KBM-7 (cell line): ENCODE data around the gene KRTAP4-4.
"Not testable (repeated sequence)": the region's sequence is repeated elsewhere in the genome, so short reads cannot be mapped to it uniquely, and the experiment has no call there.

Source experiments
- DNase-seq: peaks from one replicate; pipeline ENCODE4 v3.0.0-alpha.2; 2015
- in situ Hi-C: fragments of 300-500 bp; cut with MboI; formaldehyde crosslinking; loops from 2 replicates; pipeline ENCODE4 v1.14.3; 2020; ENCODE audit warnings: low sequenced_read_pairs, low pct_unique_long_range_greater_than_20kb, mixed read lengths

KRTAP4-4 gene

DNA sequence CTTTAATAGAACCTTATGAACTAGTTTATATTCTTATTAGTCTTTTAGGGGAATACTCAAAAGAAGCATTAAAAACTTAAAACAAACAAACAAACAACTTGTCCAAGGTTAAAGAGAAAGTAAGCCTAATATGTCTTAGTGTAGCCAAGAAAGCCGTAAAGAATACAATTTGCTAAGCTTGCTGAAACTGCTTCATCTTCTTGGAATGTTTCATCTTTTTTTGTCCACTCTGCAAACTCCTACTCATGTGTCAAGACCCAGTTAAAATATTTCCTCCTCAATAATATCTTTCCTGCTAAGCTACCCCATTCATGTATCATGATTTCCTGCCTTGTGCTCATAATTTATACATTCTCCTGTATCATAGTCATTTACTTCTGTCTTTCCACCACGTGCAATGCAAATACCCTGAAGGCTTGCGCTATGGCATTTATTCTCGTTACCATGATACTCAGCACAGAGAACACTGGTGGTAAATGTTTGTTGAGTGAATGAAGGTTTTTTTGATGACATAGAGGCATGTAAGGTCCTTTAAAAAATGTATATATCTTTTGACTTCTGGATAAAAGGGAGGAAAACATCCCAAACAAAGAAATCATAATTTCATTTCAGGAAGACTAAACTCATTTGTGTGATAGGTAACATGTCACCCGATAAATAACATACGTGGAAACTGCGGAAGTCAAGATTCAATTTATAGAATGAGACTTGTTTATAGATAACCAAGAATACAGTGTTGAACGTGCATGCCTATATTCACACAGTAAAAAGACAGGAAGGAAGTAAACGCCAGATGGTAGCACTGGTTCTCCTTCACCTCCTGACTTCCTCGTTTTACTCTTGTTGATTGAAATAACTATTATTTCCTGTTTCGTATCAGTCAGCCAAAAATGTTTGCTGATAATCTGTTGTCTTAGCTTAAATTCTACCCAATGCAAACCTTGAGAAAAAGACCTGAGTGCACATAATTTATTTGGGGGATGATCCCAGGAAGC, 40.6 kb downstream of the KRTAP4-4 start:
- DNase-seq: peak; percentile 91
- in situ Hi-C loops: not testable (repeated sequence)

DNA sequence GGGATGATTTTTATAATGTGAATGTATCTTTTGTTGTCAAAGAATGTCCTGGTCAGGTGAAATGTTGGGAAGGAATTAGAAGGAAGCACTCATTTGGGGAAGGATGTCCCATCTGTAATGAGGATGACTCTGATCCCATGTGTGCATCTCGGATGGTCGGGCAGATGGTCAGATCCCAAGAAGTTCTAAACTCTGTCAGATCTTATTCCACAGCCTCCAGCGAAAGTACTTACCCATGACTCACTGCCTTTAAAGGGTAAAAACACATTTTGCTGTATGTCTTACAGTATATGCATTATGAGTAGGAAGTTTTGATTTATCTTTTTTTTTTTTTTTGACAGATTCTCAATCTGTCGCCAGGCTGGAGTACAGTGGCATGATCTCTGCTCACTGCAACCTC, 41.8 kb downstream of the KRTAP4-4 start:
- in situ Hi-C loops: no loop called here
- DNase-seq: no peak

DNA sequence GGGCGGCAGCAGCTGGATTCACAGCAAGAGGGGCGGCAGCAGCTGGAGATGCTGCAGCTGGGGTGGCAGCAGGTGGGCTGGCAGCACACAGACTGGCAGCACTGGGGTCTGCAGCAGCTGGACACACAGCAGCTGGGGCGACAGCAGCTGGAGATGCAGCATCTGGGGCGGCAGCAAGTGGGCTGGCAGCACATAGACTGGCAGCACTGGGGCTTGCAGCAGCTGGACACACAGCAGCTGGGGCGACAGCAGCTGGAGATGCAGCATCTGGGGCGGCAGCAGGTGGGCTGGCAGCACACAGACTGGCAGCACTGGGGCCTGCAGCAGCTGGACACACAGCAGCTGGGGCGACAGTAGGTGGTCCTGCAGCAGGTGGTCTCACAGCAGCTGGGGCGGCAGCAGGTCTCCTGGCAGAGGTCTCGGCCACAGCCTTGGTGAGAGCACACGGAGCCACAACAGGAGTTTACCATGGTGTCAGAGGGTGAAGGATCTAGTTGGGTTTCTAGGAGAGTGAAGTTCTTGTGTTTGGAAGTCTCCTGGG, 42.6 kb downstream of the KRTAP4-4 start, which contains the start of gene KRTAP4-11:
Gene KRTAP4-11, minus strand, starts transcription at position 528 of the 541 bp plus-strand sequence. Its CDS starts 58 bp downstream, at position 470.
- in situ Hi-C loops, DNase-seq: not testable (repeated sequence)

GRCh38 chr17:41116297-41116696, 44.3 kb downstream of the KRTAP4-4 start:
- in situ Hi-C loops: no loop called here
- peak; percentile 45 for DNase-seq

- in situ Hi-C loops: no loop called here
- no peak for DNase-seq
Observed at GRCh38 chr17:41111151-41111885, 49.2 kb downstream of the KRTAP4-4 start.
